ENCODE measurements around the gene GTSF1L. TPM values are rescaled to one million over a fixed set of nuclear protein-coding genes. Genes with fewer than 3 reads are reported as not detected.

Gene GTSF1L
- total and polyA plus RNA-seq, 8 donors, result not detected

GRCh38 chr20:43752051-43752360 lies 25.2 kb upstream of the GTSF1L start:
- Histone ChIP-seq H3K9me3 (no peaks in the 10 kb centered on the region), H3K27ac (no peak overlapping the region), H3K36me3 (no peaks in the 10 kb centered on the region), H3K4me3 (no peak overlapping the region), H3K4me1 (no peaks in the 10 kb centered on the region), H3K27me3 (peaks cover 0 to 11% (median 1%) of the 10 kb centered on the region in 4 donors)
- FAIRE-seq (no peak), DNase-seq (no peak), ATAC-seq (no peak)
- intact Hi-C loops (cut with DNase I), result loop anchor here in 2 of 3 donors (5.0 to 10.0 kb wide), 2 partner anchors 323 to 330 kb away; no protein-coding TSS in a partner anchor
- no peak for TF ChIP-seq CTCF (IDR thresholded peaks at IDR 0.05)
- WGBS, 2 donors, result 51 to 57% methylated on average over 4 of the region's 4 CpGs

GRCh38 chr20:43751167-43752050 lies 24.6 kb upstream of the GTSF1L start:
- no peak for TF ChIP-seq CTCF (IDR thresholded peaks at IDR 0.05)
- WGBS, 2 donors, result 54 to 67% methylated on average over 11 of the region's 11 CpGs
- Histone ChIP-seq H3K4me1 (no peaks in the 10 kb centered on the region), H3K36me3 (no peaks in the 10 kb centered on the region), H3K9me3 (no peaks in the 10 kb centered on the region), H3K27ac (no peak overlapping the region), H3K4me3 (no peak overlapping the region), H3K27me3 (peaks cover 0 to 11% (median 1%) of the 10 kb centered on the region in 4 donors)
- ATAC-seq, result no peak
- intact Hi-C loops (cut with DNase I), result loop anchor here in 2 of 3 donors (5.0 to 10.0 kb wide), 2 partner anchors 323 to 331 kb away; no protein-coding TSS in a partner anchor
- DNase-seq, result no peak
- FAIRE-seq, result no peak

- Histone ChIP-seq H3K4me3 (no peak overlapping the region), H3K36me3 (no peaks in the 10 kb centered on the region), H3K9me3 (no peaks in the 10 kb centered on the region), H3K4me1 (no peaks in the 10 kb centered on the region), H3K27ac (no peak overlapping the region), H3K27me3 (peaks cover 0 to 11% (median 1%) of the 10 kb centered on the region in 4 donors)
- DNase-seq, result no peak
- no peak for ATAC-seq
- FAIRE-seq, result no peak
- TF ChIP-seq CTCF (IDR thresholded peaks at IDR 0.05), result no peak
- intact Hi-C loops (cut with DNase I), result loop anchor here in 2 of 3 donors (5.0 to 10.0 kb wide), 2 partner anchors 324 to 332 kb away; no protein-coding TSS in a partner anchor
Measured at GRCh38 chr20:43750774-43751166, 24.0 kb upstream of the GTSF1L start.

GRCh38 chr20:43749734-43750294 lies 23.0 kb upstream of the GTSF1L start:
- Histone ChIP-seq H3K9me3 (no peaks in the 10 kb centered on the region), H3K36me3 (no peaks in the 10 kb centered on the region), H3K27ac (no peak overlapping the region), H3K27me3 (peaks cover 0 to 19% (median 1%) of the 10 kb centered on the region in 4 donors), H3K4me1 (no peaks in the 10 kb centered on the region), H3K4me3 (no peak overlapping the region)
- intact Hi-C loops (cut with DNase I), result loop anchor here (5.0 to 10.0 kb wide), 2 partner anchors 325 to 332 kb away; no protein-coding TSS in a partner anchor
- FAIRE-seq (no peak), ATAC-seq (peak; percentile 79 to 93 (median 92)), DNase-seq (peak; percentile 41 to 99 (median 79))
- TF ChIP-seq CTCF (IDR thresholded peaks at IDR 0.05), result peak; percentile 99
- WGBS, 2 donors, result 8 to 9% methylated on average over 23 of the region's 23 CpGs

Data from pancreas (tissue), 10 donors.